H1 (cell line): ENCODE measurements around the gene RPN2. TPM values are rescaled to one million over a fixed set of nuclear protein-coding genes. Genes with fewer than 3 reads are reported as not detected.

Source experiments
- CTCF ChIA-PET: fragments of 300-600 bp; sonication (Branson Sonifier 250); formaldehyde crosslinking; loops from one replicate; lab custom pipeline; 2021; ENCODE audit not compliant: partially characterized antibody; lab: Charles Lee
- POLR2A ChIA-PET: fragments of 300-600 bp; sonication (Branson Sonifier 250); formaldehyde crosslinking; loops from one replicate; lab custom pipeline; 2021; ENCODE audit warnings: inconsistent platforms; ENCODE audit not compliant: partially characterized antibody; lab: Charles Lee
- DNase-seq, 2 experiments: peaks; one replicate each; pipeline versions ENCODE4 v3.0.0 to v3.0.0-alpha.2; 2010 to 2022; ENCODE audit warnings: low spot score in 2 of 2, low read depth in 1 of 2, mixed read lengths in 1 of 2
- FAIRE-seq: peaks from 2 replicates; lab custom pipeline; 2011; peaks lifted over from hg19 to GRCh38; lab: Jason Lieb, UNC
- H2AFZ ChIP-seq: 2 replicates; pipeline ENCODE4 v1.8.1; 2012; ENCODE audit warnings: low read length, inconsistent platforms
- H2AK5ac ChIP-seq: 2 replicates; pipeline ENCODE4 v1.6.1; 2013; ENCODE audit warnings: low read depth, low read length
- H2BK120ac ChIP-seq: replicated peaks from 2 replicates; pipeline ENCODE3; 2013; ENCODE audit warnings: low read depth, low read length, inconsistent platforms
- H2BK12ac ChIP-seq: 2 replicates; pipeline ENCODE4 v1.6.1; 2013; ENCODE audit warnings: low read depth, low read length
- H2BK15ac ChIP-seq: 2 replicates; pipeline ENCODE4 v1.6.1; 2013; ENCODE audit warnings: low read length
- H2BK20ac ChIP-seq: 2 replicates; pipeline ENCODE4 v1.6.1; 2013; ENCODE audit warnings: low read length
- H2BK5ac ChIP-seq: 2 replicates; pipeline ENCODE4 v1.6.1; 2013; ENCODE audit warnings: low read depth, low read length
- H3K14ac ChIP-seq: 2 replicates; pipeline ENCODE4 v1.6.1; 2013; ENCODE audit warnings: inconsistent platforms; ENCODE audit not compliant: insufficient read length
- H3K18ac ChIP-seq: 2 replicates; pipeline ENCODE4 v1.6.1; 2013; ENCODE audit warnings: low read length; ENCODE audit errors: extremely low read depth
- H3K23ac ChIP-seq: 2 replicates; pipeline ENCODE4 v1.6.1; 2013; ENCODE audit warnings: inconsistent platforms; ENCODE audit not compliant: insufficient read length
- H3K23me2 ChIP-seq: 2 replicates; pipeline ENCODE4 v1.6.1; 2013; ENCODE audit warnings: low read depth, low read length
- H3K27ac ChIP-seq: 2 replicates; pipeline ENCODE4 v1.6.1; 2011; ENCODE audit warnings: low read depth, low read length, inconsistent platforms
- H3K27me3 ChIP-seq, 4 experiments: replicated peaks in 1 of 4; 1 replicate in 1 of 4; 2 replicates in 3 of 4; pipeline versions ENCODE4 v1.6.1 to v1.8.1; 2011 to 2013; ENCODE audit warnings: low read length in 3 of 4, mild to moderate bottlenecking in 3 of 4, inconsistent platforms in 2 of 4, mixed read lengths in 2 of 4, moderate library complexity in 1 of 4; ENCODE audit not compliant: control insufficient read depth in 3 of 4, insufficient read depth in 3 of 4; ENCODE audit errors: extremely low read depth in 1 of 4
- H3K36me3 ChIP-seq, 4 experiments: 2 replicates each; pipeline versions ENCODE4 v1.6.1 to v1.8.1; 2011 to 2013; ENCODE audit warnings: mild to moderate bottlenecking in 4 of 4, low read length in 3 of 4, moderate library complexity in 2 of 4, control low read depth in 1 of 4, inconsistent platforms in 1 of 4; ENCODE audit not compliant: insufficient read depth in 4 of 4, control insufficient read depth in 2 of 4
- H3K4ac ChIP-seq: replicated peaks from 2 replicates; pipeline ENCODE3; 2013; ENCODE audit warnings: low read length, low read depth, mixed read lengths, inconsistent platforms; ENCODE audit not compliant: insufficient read length
- H3K4me1 ChIP-seq, 4 experiments: replicated peaks in 1 of 4; 1 replicate in 1 of 4; 2 replicates in 3 of 4; pipeline versions ENCODE4 v1.6.1 to v1.8.1; 2011 to 2013; ENCODE audit warnings: low read length in 3 of 4, inconsistent platforms in 2 of 4, mixed read lengths in 1 of 4; ENCODE audit not compliant: insufficient read depth in 4 of 4, control insufficient read depth in 3 of 4
- H3K4me2 ChIP-seq, 2 experiments: 2 replicates each; pipeline versions ENCODE4 v1.6.1 to v1.8.1; 2011 to 2013; ENCODE audit warnings: low read depth in 2 of 2, low read length in 2 of 2, control low read depth in 1 of 2, inconsistent platforms in 1 of 2, mild to moderate bottlenecking in 1 of 2; ENCODE audit not compliant: insufficient read depth in 1 of 2
- H3K4me3 ChIP-seq, 4 experiments: fragments of 200-600, 300-600 bp in 1 of 4; sonication (generic), shearing (Covaris generic), sonication (Bioruptor Twin) in 1 of 4; 2 replicates each; pipeline versions ENCODE4 v1.5.1 to v1.8.1; 2011 to 2016; ENCODE audit warnings: low read length in 4 of 4, low read depth in 3 of 4, control low read depth in 2 of 4, inconsistent platforms in 2 of 4, mild to moderate bottlenecking in 2 of 4, mixed read lengths in 1 of 4, moderate library complexity in 1 of 4; ENCODE audit not compliant: insufficient read depth in 2 of 4; ENCODE audit errors: extremely low read depth in 1 of 4
- H3K56ac ChIP-seq: replicated peaks from 2 replicates; pipeline ENCODE3; 2013; ENCODE audit warnings: low read depth, mild to moderate bottlenecking, mixed read lengths, low read length, inconsistent platforms; ENCODE audit not compliant: insufficient read length
- H3K79me1 ChIP-seq: 2 replicates; pipeline ENCODE4 v1.6.1; 2013; ENCODE audit warnings: low read depth, low read length, control low read depth
- H3K79me2 ChIP-seq, 2 experiments: 2 replicates each; pipeline versions ENCODE4 v1.6.1 to v1.8.1; 2012 to 2013; ENCODE audit warnings: low read length in 2 of 2, mild to moderate bottlenecking in 2 of 2, inconsistent platforms in 1 of 2; ENCODE audit not compliant: insufficient read depth in 2 of 2, control insufficient read depth in 1 of 2
- H3K9ac ChIP-seq, 4 experiments: replicated peaks in 1 of 4; 1 replicate in 1 of 4; 2 replicates in 3 of 4; pipeline versions ENCODE4 v1.6.1 to v1.8.1; 2011 to 2013; ENCODE audit warnings: low read depth in 3 of 4, low read length in 3 of 4, control low read depth in 2 of 4, mild to moderate bottlenecking in 2 of 4, moderate library complexity in 2 of 4, inconsistent platforms in 1 of 4; ENCODE audit errors: extremely low read depth in 1 of 4
- H3K9me3 ChIP-seq, 2 experiments: 2 replicates each; pipeline versions ENCODE4 v1.6.1 to v1.8.1; 2012 to 2013; ENCODE audit warnings: mild to moderate bottlenecking in 2 of 2, moderate library complexity in 2 of 2, control low read depth in 1 of 2, inconsistent platforms in 1 of 2, low read depth in 1 of 2, low read length in 1 of 2, mixed read lengths in 1 of 2; ENCODE audit not compliant: insufficient read depth in 2 of 2
- H4K20me1 ChIP-seq, 2 experiments: replicated peaks in 1 of 2; 2 replicates each; pipeline versions ENCODE3 to v1.8.1; 2011 to 2013; ENCODE audit warnings: inconsistent platforms in 2 of 2, low read length in 2 of 2, mild to moderate bottlenecking in 1 of 2; ENCODE audit not compliant: insufficient read depth in 2 of 2, control insufficient read depth in 1 of 2
- H4K5ac ChIP-seq: 2 replicates; pipeline ENCODE4 v1.6.1; 2013; ENCODE audit warnings: low read length, low read depth, mixed read lengths, inconsistent platforms; ENCODE audit not compliant: insufficient read length
- H4K8ac ChIP-seq: 2 replicates; pipeline ENCODE4 v1.8.0; 2013; ENCODE audit warnings: mild to moderate bottlenecking, moderate library complexity, low read length, inconsistent platforms; ENCODE audit not compliant: insufficient read depth; ENCODE audit errors: extremely low read depth
- H4K91ac ChIP-seq: replicated peaks from 2 replicates; pipeline ENCODE3; 2013; ENCODE audit warnings: low read length, mixed read lengths, inconsistent platforms; ENCODE audit not compliant: insufficient read length
- CBX5 ChIP-seq: fragments of 300-800, 300-1000 bp; sonication (generic); IDR thresholded peaks from 2 replicates; pipeline ENCODE4 v1.7.1; 2016; ENCODE audit warnings: antibody characterized with exemption, low read length, low read depth
- GTF2F1 ChIP-seq: IDR thresholded peaks from 2 replicates; pipeline ENCODE4 v1.6.1; 2012; ENCODE audit warnings: low read depth, low read length, improper control_type of control experiment, borderline replicate concordance
- KDM5A ChIP-seq: fragments of 200-600 bp; IDR thresholded peaks from 2 replicates; pipeline ENCODE4 v1.7.1; 2012; ENCODE audit warnings: mild to moderate bottlenecking, low read length, inconsistent platforms, mixed read lengths
- MAFK ChIP-seq: IDR thresholded peaks from 2 replicates; pipeline ENCODE4 v1.6.1; 2012; ENCODE audit warnings: low read depth, mild to moderate bottlenecking, improper control_type of control experiment, low read length
- PHF8 ChIP-seq: fragments of 200-600 bp; sonication (generic); conservative IDR thresholded peaks from 2 replicates; pipeline ENCODE4 v1.7.1; 2012; ENCODE audit warnings: low read depth, mild to moderate bottlenecking, inconsistent platforms, low read length, moderate library complexity
- RBBP5 ChIP-seq: IDR thresholded peaks from 2 replicates; pipeline ENCODE4 v1.7.1; 2012; ENCODE audit warnings: low read depth, mild to moderate bottlenecking, inconsistent platforms, low read length, moderate library complexity, borderline replicate concordance
- WGBS, 2 experiments: shearing (Covaris generic) in 1 of 2; methylation state at CpG; one replicate each; pipeline versions ENCODE4 v1.1.6 to v1.1.7; 2013 to 2015; ENCODE audit warnings: low lambda C conversion rate in 2 of 2, mixed read lengths in 2 of 2, inconsistent platforms in 1 of 2, low coverage in 1 of 2, missing lambda C conversion rate in 1 of 2; ENCODE audit not compliant: insufficient replicate concordance in 2 of 2, insufficient coverage in 1 of 2, insufficient read length in 1 of 2; ENCODE audit errors: extremely low coverage in 1 of 2, missing lambda C conversion rate in 1 of 2; 5-methylcytosine and 5-hydroxymethylcytosine counted together
- polyA plus RNA-seq, 7 experiments: library from polyadenylated mRNA; depleted of rRNA in 3 of 7; stranded (reverse) in 5 of 7; unstranded in 2 of 7; fragments of >200 nt in 5 of 7; fragments of 200-250 nt in 2 of 7; gene quantifications; 1 replicate in 5 of 7; 2 replicates in 1 of 7; 4 replicates in 1 of 7; pipeline versions ENCODE4 v1.2.1 to v1.2.3, GENCODE V29; 2011 to 2013; ENCODE audit warnings: missing spikeins in 2 of 7, mixed read lengths in 2 of 7
- total RNA-seq: library from RNA; stranded (reverse); fragmentation: NEBNext Ultra II Directional; extraction: Animal tissue kit (Norgen Biotek cat#: 25700); gene quantifications from 2 replicates; pipeline ENCODE4 v1.2.1, GENCODE V29; 2021
- TF ChIP-seq, protein P1 (sequence below): IDR thresholded peaks from 2 replicates; pipeline ENCODE4 v1.6.1; 2012; ENCODE audit warnings: inconsistent platforms

RPN2 gene
- total and polyA plus RNA-seq, 2 of the 8 experiments (the other 6 are each of a cell fraction or from before 2014, with no cell fraction given) = 236 to 379 TPM

- H3K18ac ChIP-seq = no peak overlapping the region
- no peaks in the 10 kb centered on the region for H3K27me3 ChIP-seq
- H3K14ac ChIP-seq = no peak overlapping the region
- no peaks in the 10 kb centered on the region for H3K36me3 ChIP-seq
- no peak overlapping the region for H3K23ac ChIP-seq
- no peak overlapping the region for H3K9ac ChIP-seq
- no peak for DNase-seq
- H2BK5ac ChIP-seq = no peak overlapping the region
- H3K4me2 ChIP-seq = no peak overlapping the region
- no peaks in the 10 kb centered on the region for H3K9me3 ChIP-seq
- no peak overlapping the region for H4K5ac ChIP-seq
- no peaks in the 10 kb centered on the region for H3K79me1 ChIP-seq
- no peak overlapping the region for H3K4ac ChIP-seq
- H2BK20ac ChIP-seq = no peak overlapping the region
- H3K79me2 ChIP-seq = no peaks in the 10 kb centered on the region
- H2BK15ac ChIP-seq = no peak overlapping the region
- H2AK5ac ChIP-seq = no peak overlapping the region
- no peak overlapping the region for H4K8ac ChIP-seq
- FAIRE-seq = no peak
- H3K4me3 ChIP-seq = no peak overlapping the region
- no peak overlapping the region for H2AFZ ChIP-seq
- WGBS, 2 experiments = 94% methylated on average over 3 of the region's 3 CpGs; no CpG with 5 or more reads in 1 of the 2 experiments
- ChIA-PET POLR2A (no interaction called here), CTCF (interaction anchor here (0.6 kb wide), 2 partner anchors 75 to 1431 kb away, joined by 3 to 5 read pairs; no protein-coding TSS in a partner anchor)
- TF ChIP-seq, protein P1, sequence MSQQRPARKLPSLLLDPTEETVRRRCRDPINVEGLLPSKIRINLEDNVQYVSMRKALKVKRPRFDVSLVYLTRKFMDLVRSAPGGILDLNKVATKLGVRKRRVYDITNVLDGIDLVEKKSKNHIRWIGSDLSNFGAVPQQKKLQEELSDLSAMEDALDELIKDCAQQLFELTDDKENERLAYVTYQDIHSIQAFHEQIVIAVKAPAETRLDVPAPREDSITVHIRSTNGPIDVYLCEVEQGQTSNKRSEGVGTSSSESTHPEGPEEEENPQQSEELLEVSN = no peak
- TF ChIP-seq PHF8 = no peak
- TF ChIP-seq RBBP5 = no peak
- TF ChIP-seq MAFK = no peak
- TF ChIP-seq GTF2F1 = no peak
- no peak for TF ChIP-seq KDM5A
- no peak for TF ChIP-seq CBX5
- no peaks in the 10 kb centered on the region for H4K20me1 ChIP-seq
- H3K56ac ChIP-seq = no peak overlapping the region
- no peaks in the 10 kb centered on the region for H3K4me1 ChIP-seq
- H2BK120ac ChIP-seq = no peak overlapping the region
- no peak overlapping the region for H4K91ac ChIP-seq
- no peaks in the 10 kb centered on the region for H3K23me2 ChIP-seq
- H2BK12ac ChIP-seq = no peak overlapping the region
- H3K27ac ChIP-seq = no peak overlapping the region
Measured at GRCh38 chr20:37142708-37143107, 36.4 kb upstream of the RPN2 start.
